Hepatocyte (in vitro differentiated cells): ENCODE results near the gene SEC63. TPM values are rescaled to one million over a fixed set of nuclear protein-coding genes. Genes with fewer than 3 reads are reported as not detected.
A peak's percentile ranks its signal among the peaks of the same experiment; 100 is the strongest.
"Not testable (repeated sequence)": the region's sequence is repeated elsewhere in the genome, so short reads cannot be mapped to it uniquely, and the experiment has no call there.

Experiments
- DNase-seq: peaks from one replicate; pipeline ENCODE4 v3.0.0-alpha.2; 2016; ENCODE audit warnings: low spot score
- H2AFZ ChIP-seq: fragments of 200-600 bp; sonication (generic); 2 replicates; pipeline ENCODE4 v1.6.0; 2016; ENCODE audit warnings: antibody characterized with exemption, mild to moderate bottlenecking
- H3K27ac ChIP-seq: fragments of 200-600 bp; sonication (generic); 2 replicates; pipeline ENCODE4 v1.5.1; 2016; ENCODE audit warnings: mild to moderate bottlenecking
- H3K27me3 ChIP-seq: fragments of 200-600 bp; sonication (generic); 2 replicates; pipeline ENCODE4 v1.6.1; 2016
- H3K36me3 ChIP-seq: fragments of 200-600 bp; sonication (generic); replicated peaks from 2 replicates; pipeline ENCODE4 v1.5.1; 2016; ENCODE audit warnings: low read depth; ENCODE audit not compliant: insufficient read depth
- H3K4me1 ChIP-seq: fragments of 200-600 bp; sonication (generic); 2 replicates; pipeline ENCODE4 v1.5.1; 2016; ENCODE audit warnings: mild to moderate bottlenecking, moderate library complexity; ENCODE audit not compliant: insufficient read depth
- H3K4me2 ChIP-seq: fragments of 200-600 bp; sonication (generic); 2 replicates; pipeline ENCODE4 v1.6.0; 2016
- H3K4me3 ChIP-seq: fragments of 200-600 bp; sonication (generic); 2 replicates; pipeline ENCODE4 v1.5.1; 2016; ENCODE audit warnings: mild to moderate bottlenecking
- H3K79me2 ChIP-seq: fragments of 200-600 bp; sonication (generic); 2 replicates; pipeline ENCODE4 v1.6.0; 2017; ENCODE audit warnings: mild to moderate bottlenecking
- H3K9me2 ChIP-seq: fragments of 200-600 bp; sonication (generic); replicated peaks from 2 replicates; pipeline ENCODE4 v1.6.0; 2017; ENCODE audit warnings: mild to moderate bottlenecking; ENCODE audit not compliant: insufficient read depth
- H3K9me3 ChIP-seq: fragments of 200-600 bp; sonication (generic); 2 replicates; pipeline ENCODE4 v1.5.1; 2016; ENCODE audit warnings: low read depth, mild to moderate bottlenecking
- H4K20me1 ChIP-seq: fragments of 200-600 bp; sonication (generic); 2 replicates; pipeline ENCODE4 v1.6.0; 2016; ENCODE audit warnings: mild to moderate bottlenecking; ENCODE audit not compliant: insufficient read depth, poor library complexity, severe bottlenecking
- CTCF ChIP-seq: fragments of 200-600 bp; sonication (generic); IDR thresholded peaks from 2 replicates; pipeline ENCODE4 v1.5.1; 2016; ENCODE audit warnings: antibody characterized with exemption, mild to moderate bottlenecking; ENCODE audit not compliant: poor library complexity
- EZH2 ChIP-seq: fragments of 200-600 bp; sonication (generic); IDR thresholded peaks from 2 replicates; pipeline ENCODE4 v1.6.1; 2016; ENCODE audit warnings: antibody characterized with exemption, mild to moderate bottlenecking, borderline replicate concordance
- EZH2phosphoT487 ChIP-seq: fragments of 200-600 bp; sonication (generic); IDR thresholded peaks from one replicate; pipeline ENCODE4 v1.6.1; 2018; ENCODE audit warnings: antibody characterized with exemption, mild to moderate bottlenecking, low read depth, moderate library complexity; ENCODE audit not compliant: unreplicated experiment, severe bottlenecking
- WGBS: methylation state at CpG from one replicate; pipeline ENCODE4 v1.1.6; 2016; ENCODE audit warnings: low lambda C conversion rate; ENCODE audit errors: missing lambda C conversion rate; 5-methylcytosine and 5-hydroxymethylcytosine counted together
- polyA plus RNA-seq: library from polyadenylated mRNA; unstranded; fragments of >200 nt; fragmentation: Nextera tagmentation; extraction: Ambion mirVana; gene quantifications from 2 replicates; pipeline ENCODE4 v1.2.1, GENCODE V29; 2016
- total RNA-seq: library from RNA; depleted of rRNA; stranded (reverse); fragments of >200 nt; gene quantifications from 2 replicates; pipeline ENCODE4 v1.2.3, GENCODE V29; 2014

Gene SEC63
- total and polyA plus RNA-seq, 2 experiments from 2014 or later, result 36.6 to 131 TPM

- no peaks in the 10 kb centered on the region for H3K9me3 ChIP-seq
- H3K79me2 ChIP-seq, result no peaks in the 10 kb centered on the region
- WGBS, result 73% methylated on average over 5 of the region's 5 CpGs
- no peak overlapping the region for H3K4me3 ChIP-seq
- H2AFZ ChIP-seq, result no peak overlapping the region
- no peak overlapping the region for H3K27ac ChIP-seq
- DNase-seq, result no peak
- no peaks in the 10 kb centered on the region for H3K36me3 ChIP-seq
- TF ChIP-seq EZH2phosphoT487, result no peak
- TF ChIP-seq EZH2, result no peak
- TF ChIP-seq CTCF, result no peak
- no peak overlapping the region for H3K4me2 ChIP-seq
- no peaks in the 10 kb centered on the region for H4K20me1 ChIP-seq
- no peaks in the 10 kb centered on the region for H3K9me2 ChIP-seq
- no peaks in the 10 kb centered on the region for H3K27me3 ChIP-seq
- no peaks in the 10 kb centered on the region for H3K4me1 ChIP-seq
Observed at GRCh38 chr6:107864226-107865127, 93.5 kb downstream of the SEC63 start.

GRCh38 chr6:107862383-107862782, 95.6 kb downstream of the SEC63 start:
- H3K27ac ChIP-seq, result no peak overlapping the region

GRCh38 chr6:107860963-107861362, 97.0 kb downstream of the SEC63 start:
- not testable (repeated sequence) for DNase-seq, H2AFZ ChIP-seq, H3K4me2 ChIP-seq, H3K36me3 ChIP-seq, H3K4me1 ChIP-seq, H3K27me3 ChIP-seq, H3K27ac ChIP-seq, H3K9me2 ChIP-seq, H4K20me1 ChIP-seq, H3K79me2 ChIP-seq, H3K9me3 ChIP-seq, H3K4me3 ChIP-seq
- 98% methylated on average over 4 of the region's 4 CpGs for WGBS

More at GRCh38 chr6:107862383-107862782, 95.6 kb downstream of the SEC63 start:
- TF ChIP-seq EZH2phosphoT487 (no peak), CTCF (no peak), EZH2 (no peak)
- no peaks in the 10 kb centered on the region for H3K79me2 ChIP-seq
- H3K27me3 ChIP-seq, result no peaks in the 10 kb centered on the region
- no peaks in the 10 kb centered on the region for H3K4me1 ChIP-seq
- H3K36me3 ChIP-seq, result no peaks in the 10 kb centered on the region
- no peak overlapping the region for H2AFZ ChIP-seq
- H3K4me3 ChIP-seq, result no peak overlapping the region
- no peaks in the 10 kb centered on the region for H3K9me3 ChIP-seq
- no peak overlapping the region for H3K4me2 ChIP-seq
- no peaks in the 10 kb centered on the region for H3K9me2 ChIP-seq
- no peaks in the 10 kb centered on the region for H4K20me1 ChIP-seq
- no peak for DNase-seq

- DNase-seq, H3K79me2 ChIP-seq, H3K4me1 ChIP-seq, H3K27me3 ChIP-seq, H3K9me2 ChIP-seq, H4K20me1 ChIP-seq, H3K4me3 ChIP-seq, H3K9me3 ChIP-seq, H3K36me3 ChIP-seq, H3K27ac ChIP-seq, H2AFZ ChIP-seq: not testable (repeated sequence)
- H3K4me2 ChIP-seq, result peak overlapping the region; percentile 49
- 47% methylated on average over 18 of the region's 18 CpGs for WGBS
Observed at GRCh38 chr6:107860144-107860543, 97.9 kb downstream of the SEC63 start.
